Measurements from ENCODE around the gene ZNF281.

DNA sequence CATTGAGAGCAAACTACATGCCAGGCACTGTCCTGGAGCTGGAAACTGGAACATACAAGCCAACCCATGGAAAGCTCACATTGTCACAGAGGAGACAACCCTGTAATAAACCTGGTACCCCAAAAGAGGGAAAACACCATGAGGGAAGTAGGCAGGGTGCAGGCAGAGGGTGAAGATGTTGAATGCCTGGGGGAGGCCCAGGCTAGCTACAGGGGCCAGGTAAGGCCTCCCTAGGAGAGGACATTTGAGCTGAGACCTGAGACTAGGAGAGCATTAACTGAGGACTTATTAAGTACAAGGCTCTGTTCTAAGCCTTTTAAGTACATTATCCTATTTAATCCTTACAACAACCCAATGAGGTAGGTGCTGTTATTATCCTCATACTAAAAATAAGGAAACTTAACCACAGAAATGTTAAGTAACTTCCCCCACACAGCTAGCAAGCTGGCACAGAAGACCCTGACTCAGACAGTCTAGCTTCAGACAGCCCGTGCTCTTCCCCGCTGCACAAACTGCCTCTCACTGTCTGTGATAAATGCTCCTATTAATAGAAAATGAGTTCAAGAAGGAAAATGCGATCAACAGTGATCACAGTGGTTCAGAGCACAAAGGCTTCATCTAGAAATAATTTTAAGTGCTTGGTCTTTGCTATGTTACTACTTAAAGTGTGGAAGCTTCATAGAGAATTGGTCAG is 41.8 kb downstream of the ZNF281 start:
- TF ChIP-seq POLR2A (IDR thresholded peaks at IDR 0.05; ENCODE audit: low read depth, low read length) (no peak), POLR2AphosphoS5 (IDR thresholded peaks at IDR 0.05; ENCODE audit: low read depth, low read length) (no peak)
